Measurements from ENCODE around the gene HTRA3.

DNA sequence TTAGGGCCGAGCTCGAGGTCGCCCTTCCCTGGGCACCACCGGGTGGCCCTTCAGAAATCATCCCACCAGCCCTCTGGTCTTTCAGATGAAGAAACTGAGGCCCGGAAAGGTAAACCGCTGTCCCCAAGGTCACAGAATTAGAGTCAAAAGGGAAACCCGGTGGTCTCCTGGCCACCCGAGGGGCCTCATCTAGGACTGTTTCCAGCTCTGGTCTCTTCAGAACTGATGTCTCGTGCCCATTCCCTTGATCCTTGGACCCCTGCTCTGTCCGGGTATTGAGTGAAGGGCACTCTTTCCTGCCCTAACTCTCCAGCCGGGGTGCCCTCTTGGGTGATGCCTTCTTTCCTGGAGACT, 841 bp downstream of the HTRA3 start:
- TF ChIP-seq POLR2A (IDR thresholded peaks at IDR 0.05) = no peak
- TF ChIP-seq, protein P1, sequence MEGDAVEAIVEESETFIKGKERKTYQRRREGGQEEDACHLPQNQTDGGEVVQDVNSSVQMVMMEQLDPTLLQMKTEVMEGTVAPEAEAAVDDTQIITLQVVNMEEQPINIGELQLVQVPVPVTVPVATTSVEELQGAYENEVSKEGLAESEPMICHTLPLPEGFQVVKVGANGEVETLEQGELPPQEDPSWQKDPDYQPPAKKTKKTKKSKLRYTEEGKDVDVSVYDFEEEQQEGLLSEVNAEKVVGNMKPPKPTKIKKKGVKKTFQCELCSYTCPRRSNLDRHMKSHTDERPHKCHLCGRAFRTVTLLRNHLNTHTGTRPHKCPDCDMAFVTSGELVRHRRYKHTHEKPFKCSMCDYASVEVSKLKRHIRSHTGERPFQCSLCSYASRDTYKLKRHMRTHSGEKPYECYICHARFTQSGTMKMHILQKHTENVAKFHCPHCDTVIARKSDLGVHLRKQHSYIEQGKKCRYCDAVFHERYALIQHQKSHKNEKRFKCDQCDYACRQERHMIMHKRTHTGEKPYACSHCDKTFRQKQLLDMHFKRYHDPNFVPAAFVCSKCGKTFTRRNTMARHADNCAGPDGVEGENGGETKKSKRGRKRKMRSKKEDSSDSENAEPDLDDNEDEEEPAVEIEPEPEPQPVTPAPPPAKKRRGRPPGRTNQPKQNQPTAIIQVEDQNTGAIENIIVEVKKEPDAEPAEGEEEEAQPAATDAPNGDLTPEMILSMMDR (IDR thresholded peaks at IDR 0.05) = no peak

Measured in esophagus squamous epithelium (tissue), 4 donors.